Stimulated activated CD8-positive, alpha-beta memory T cell treated with anti-CD3 and anti-CD28 coated beads, Interleukin-4, amount 100 ng/mL, for 24 hours (primary cell): Measurements from ENCODE around the gene KSR1.

Experiments used
- DNase-seq: peaks from one replicate; pipeline ENCODE4 v3.0.0-alpha.2; 2020; ENCODE audit warnings: low read depth

The KSR1 gene

GRCh38 chr17:27569884-27570577 is 113.8 kb downstream of the KSR1 start:
- no peak for DNase-seq

- no peak for DNase-seq
Measured at GRCh38 chr17:27570578-27570914, 114.3 kb downstream of the KSR1 start.

- no peak for DNase-seq
Measured at GRCh38 chr17:27571563-27572352, 115.5 kb downstream of the KSR1 start.

GRCh38 chr17:27572665-27573064 is 116.4 kb downstream of the KSR1 start:
- peak; percentile 47 for DNase-seq

GRCh38 chr17:27573548-27573947 is 117.3 kb downstream of the KSR1 start:
- no peak for DNase-seq

- no peak for DNase-seq
Measured at GRCh38 chr17:27573971-27574525, 117.8 kb downstream of the KSR1 start.

- DNase-seq = no peak
Measured at GRCh38 chr17:27575096-27575911, 119.1 kb downstream of the KSR1 start.

GRCh38 chr17:27575912-27576252 is 119.6 kb downstream of the KSR1 start:
- no peak for DNase-seq

GRCh38 chr17:27576477-27577083 is 120.3 kb downstream of the KSR1 start:
- DNase-seq = no peak

GRCh38 chr17:27577121-27577761 is 121.0 kb downstream of the KSR1 start:
- no peak for DNase-seq

GRCh38 chr17:27577884-27578717 is 121.9 kb downstream of the KSR1 start:
- DNase-seq = no peak

GRCh38 chr17:27578718-27579085 is 122.5 kb downstream of the KSR1 start:
- DNase-seq = peak; percentile 30

- no peak for DNase-seq
Measured at GRCh38 chr17:27579304-27579703, 123.1 kb downstream of the KSR1 start.

GRCh38 chr17:27579897-27580321 is 123.7 kb downstream of the KSR1 start:
- no peak for DNase-seq

GRCh38 chr17:27581016-27581415 is 124.8 kb downstream of the KSR1 start:
- DNase-seq = no peak

- no peak for DNase-seq
Measured at GRCh38 chr17:27582696-27583095, 126.4 kb downstream of the KSR1 start.

GRCh38 chr17:27585153-27585681 is 129.0 kb downstream of the KSR1 start:
- DNase-seq = no peak

- no peak for DNase-seq
Measured at GRCh38 chr17:27585792-27586191, 129.5 kb downstream of the KSR1 start.

GRCh38 chr17:27586203-27586721 is 130.0 kb downstream of the KSR1 start:
- no peak for DNase-seq

GRCh38 chr17:27588354-27588753 is 132.1 kb downstream of the KSR1 start:
- DNase-seq = no peak
